PC-9 (cell line): ENCODE results near the gene PARP16. TPM values are rescaled to one million over a fixed set of nuclear protein-coding genes. Genes with fewer than 3 reads are reported as not detected.
"Not testable (repeated sequence)": the region's sequence is repeated elsewhere in the genome, so short reads cannot be mapped to it uniquely, and the experiment has no call there.

Experiments used
- BruUV-seq: library from RNA; stranded (reverse); fragments of 400-500 nt; replicated peaks from 2 replicates; lab custom pipeline; 2021; lab: Mats Ljungman, UMichigan
- CTCF ChIA-PET: fragments of 300-600 bp; sonication (Branson Sonifier 250); formaldehyde crosslinking; loops from one replicate; lab custom pipeline; 2022; ENCODE audit warnings: antibody characterized with exemption; lab: Charles Lee
- POLR2A ChIA-PET: fragments of 300-600 bp; sonication (Branson Sonifier 250); formaldehyde crosslinking; loops from one replicate; lab custom pipeline; 2022; ENCODE audit warnings: antibody characterized with exemption; ENCODE audit not compliant: unreplicated experiment; lab: Charles Lee
- DNase-seq, 2 experiments: peaks; one replicate each; pipeline versions ENCODE4 v3.0.0 to v3.0.0-alpha.2; 2015 to 2022; ENCODE audit warnings: mixed read lengths in 1 of 2
- H2AFZ ChIP-seq: fragments of 200-600 bp; sonication (generic); 2 replicates; pipeline ENCODE4 v1.8.1; 2017; ENCODE audit warnings: antibody characterized with exemption
- H3F3A ChIP-seq: fragments of 200-600 bp; sonication (generic); 2 replicates; pipeline ENCODE4 v1.8.1; 2017; ENCODE audit warnings: antibody characterized with exemption, mild to moderate bottlenecking, low read depth; ENCODE audit not compliant: insufficient read depth
- H3K27ac ChIP-seq: fragments of 200-600 bp; sonication (generic); 2 replicates; pipeline ENCODE4 v1.6.1; 2016; ENCODE audit warnings: mixed run types
- H3K27me3 ChIP-seq: fragments of 200-600 bp; sonication (generic); 2 replicates; pipeline ENCODE4 v1.6.1; 2016; ENCODE audit warnings: low read depth, mixed run types; ENCODE audit not compliant: insufficient read depth
- H3K36me3 ChIP-seq: fragments of 200-600 bp; sonication (generic); 2 replicates; pipeline ENCODE4 v1.6.1; 2016; ENCODE audit warnings: low read depth, mixed run types
- H3K4me1 ChIP-seq: fragments of 200-600 bp; sonication (generic); replicated peaks from 2 replicates; pipeline ENCODE4 v1.6.1; 2016; ENCODE audit warnings: mixed run types; ENCODE audit not compliant: insufficient read depth
- H3K4me2 ChIP-seq: fragments of 200-600 bp; sonication (generic); 2 replicates; pipeline ENCODE4 v1.6.1; 2017; ENCODE audit warnings: mixed run types
- H3K4me3 ChIP-seq: fragments of 200-600 bp; sonication (generic); 2 replicates; pipeline ENCODE4 v1.6.1; 2016; ENCODE audit warnings: mixed run types
- H3K79me2 ChIP-seq: fragments of 200-600 bp; sonication (generic); 2 replicates; pipeline ENCODE4 v1.6.1; 2017; ENCODE audit warnings: low read depth, mixed run types
- H3K9me2 ChIP-seq: fragments of 200-600 bp; sonication (generic); 2 replicates; pipeline ENCODE4 v1.8.1; 2017; ENCODE audit warnings: mild to moderate bottlenecking; ENCODE audit not compliant: insufficient read depth
- H3K9me3 ChIP-seq: fragments of 200-600 bp; sonication (generic); 2 replicates; pipeline ENCODE4 v1.8.1; 2016; ENCODE audit warnings: low read depth; ENCODE audit not compliant: insufficient read depth
- H4K20me1 ChIP-seq: fragments of 200-600 bp; sonication (generic); 2 replicates; pipeline ENCODE4 v1.8.1; 2017; ENCODE audit not compliant: insufficient read depth
- EZH2 ChIP-seq: fragments of 200-600 bp; sonication (generic); IDR thresholded peaks from 2 replicates; pipeline ENCODE4 v1.8.0; 2017; ENCODE audit warnings: antibody characterized with exemption, low read depth
- intact Hi-C: fragments of 100-400 bp; cut with micrococcal nuclease; formaldehyde crosslinking; loops from one replicate; pipeline ENCODE4 v1.10.0; 2022; ENCODE audit not compliant: unreplicated experiment
- total RNA-seq: library from RNA; stranded (reverse); gene quantifications from 2 replicates; pipeline ENCODE4 v1.2.3, GENCODE V29; 2021
- TF ChIP-seq, protein P1 (sequence below): fragments of 200-600 bp; sonication (generic); conservative IDR thresholded peaks from 2 replicates; pipeline ENCODE4 v1.6.1; 2017; ENCODE audit warnings: mixed run types, antibody characterized with exemption, mild to moderate bottlenecking, moderate library complexity

Gene PARP16
- total RNA-seq, 1 experiment from 2014 or later = 12.3 TPM

DNA sequence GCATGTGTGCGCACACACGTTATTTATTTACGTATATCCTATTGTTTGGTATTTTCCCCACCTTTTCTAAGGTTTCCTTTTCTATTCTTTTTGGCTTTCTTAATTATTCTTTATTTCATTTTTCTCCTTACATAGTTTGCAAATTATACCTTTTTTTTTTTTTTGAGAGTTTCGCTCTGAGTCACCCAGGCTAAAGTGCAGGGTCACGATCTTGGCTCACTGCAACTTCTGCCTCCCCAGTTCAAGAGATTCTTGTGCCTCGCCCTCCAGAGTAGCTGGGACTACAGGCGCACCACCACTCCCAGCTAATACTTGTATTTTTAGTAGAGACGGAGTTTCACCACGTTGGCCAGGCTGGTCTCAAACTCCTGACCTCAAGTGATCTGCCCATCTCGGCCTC, 55.4 kb downstream of the PARP16 start:
- ChIA-PET POLR2A (interaction anchor here (0.6 kb wide), 1 partner anchor 406 kb away, joined by 7 read pairs; the partner anchor contains the start of gene PIF1), CTCF (interaction anchor here (0.6 kb wide), 1 partner anchor 189 kb away, joined by 11 read pairs; no protein-coding TSS in a partner anchor)
- H3K27ac ChIP-seq = no peak overlapping the region
- no peaks in the 10 kb centered on the region for H3K9me2 ChIP-seq
- no peaks in the 10 kb centered on the region for H3K9me3 ChIP-seq
- H3K36me3 ChIP-seq = no peaks in the 10 kb centered on the region
- H3K79me2 ChIP-seq = no peaks in the 10 kb centered on the region
- no peaks in the 10 kb centered on the region for H3F3A ChIP-seq
- DNase-seq = no peak
- TF ChIP-seq, protein P1, sequence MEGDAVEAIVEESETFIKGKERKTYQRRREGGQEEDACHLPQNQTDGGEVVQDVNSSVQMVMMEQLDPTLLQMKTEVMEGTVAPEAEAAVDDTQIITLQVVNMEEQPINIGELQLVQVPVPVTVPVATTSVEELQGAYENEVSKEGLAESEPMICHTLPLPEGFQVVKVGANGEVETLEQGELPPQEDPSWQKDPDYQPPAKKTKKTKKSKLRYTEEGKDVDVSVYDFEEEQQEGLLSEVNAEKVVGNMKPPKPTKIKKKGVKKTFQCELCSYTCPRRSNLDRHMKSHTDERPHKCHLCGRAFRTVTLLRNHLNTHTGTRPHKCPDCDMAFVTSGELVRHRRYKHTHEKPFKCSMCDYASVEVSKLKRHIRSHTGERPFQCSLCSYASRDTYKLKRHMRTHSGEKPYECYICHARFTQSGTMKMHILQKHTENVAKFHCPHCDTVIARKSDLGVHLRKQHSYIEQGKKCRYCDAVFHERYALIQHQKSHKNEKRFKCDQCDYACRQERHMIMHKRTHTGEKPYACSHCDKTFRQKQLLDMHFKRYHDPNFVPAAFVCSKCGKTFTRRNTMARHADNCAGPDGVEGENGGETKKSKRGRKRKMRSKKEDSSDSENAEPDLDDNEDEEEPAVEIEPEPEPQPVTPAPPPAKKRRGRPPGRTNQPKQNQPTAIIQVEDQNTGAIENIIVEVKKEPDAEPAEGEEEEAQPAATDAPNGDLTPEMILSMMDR = no peak
- TF ChIP-seq EZH2 = no peak
- BruUV-seq = no TSS peak
- H3K27me3 ChIP-seq = no peaks in the 10 kb centered on the region
- intact Hi-C loops = no loop called here
- no peak overlapping the region for H3K4me2 ChIP-seq
- H2AFZ ChIP-seq = no peak overlapping the region
- no peak overlapping the region for H3K4me3 ChIP-seq
- no peaks in the 10 kb centered on the region for H3K4me1 ChIP-seq
- no peaks in the 10 kb centered on the region for H4K20me1 ChIP-seq

DNA sequence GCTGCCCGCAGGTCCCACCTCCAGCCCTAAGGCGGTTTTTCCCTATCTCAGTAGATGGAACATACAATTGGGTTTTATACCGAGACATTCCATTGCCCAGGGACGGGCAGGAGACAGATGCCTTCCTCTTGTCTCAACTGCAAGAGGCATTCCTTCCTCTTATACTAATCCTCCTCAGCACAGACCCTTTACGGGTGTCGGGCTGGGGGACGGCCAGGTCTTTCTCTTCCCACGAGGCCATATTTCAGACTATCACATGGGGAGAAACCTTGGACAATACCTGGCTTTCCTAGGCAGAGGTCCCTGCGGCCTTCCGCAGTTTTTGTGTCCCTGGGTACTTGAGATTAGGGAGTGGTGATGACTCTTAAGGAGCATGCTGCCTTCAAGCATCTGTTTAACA, 59.8 kb downstream of the PARP16 start:
- H3K79me2 ChIP-seq, H3K27ac ChIP-seq, H2AFZ ChIP-seq, H4K20me1 ChIP-seq, BruUV-seq, H3K36me3 ChIP-seq, H3K4me3 ChIP-seq, H3K9me3 ChIP-seq, H3K4me1 ChIP-seq, H3K27me3 ChIP-seq, H3K9me2 ChIP-seq, CTCF ChIA-PET, H3K4me2 ChIP-seq, DNase-seq, POLR2A ChIA-PET, H3F3A ChIP-seq, intact Hi-C loops: not testable (repeated sequence)

DNA sequence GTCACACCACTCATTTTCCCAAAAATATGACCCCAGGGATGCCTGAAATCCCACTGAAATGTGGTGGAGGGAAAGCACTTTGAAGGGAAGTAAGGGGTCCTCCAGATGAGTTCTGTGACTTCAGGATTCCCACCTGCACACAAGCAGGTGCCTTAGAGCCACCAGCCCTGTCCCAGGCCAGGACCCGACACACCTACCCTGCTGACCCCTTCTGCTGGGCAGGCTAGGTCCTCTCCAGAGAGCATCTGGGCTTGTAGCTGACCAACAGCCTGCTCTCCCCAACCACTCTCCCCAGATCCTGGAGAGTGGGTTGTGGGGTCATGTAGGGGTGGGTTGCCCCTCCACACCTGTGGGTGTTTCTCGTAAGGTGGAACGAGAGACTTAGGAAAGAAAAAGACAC, 60.5 kb downstream of the PARP16 start:
- BruUV-seq = no TSS peak
- no peaks in the 10 kb centered on the region for H3K9me2 ChIP-seq
- H3F3A ChIP-seq = no peaks in the 10 kb centered on the region
- H3K4me2 ChIP-seq = no peak overlapping the region
- ChIA-PET CTCF (no interaction called here), POLR2A (no interaction called here)
- no peaks in the 10 kb centered on the region for H3K79me2 ChIP-seq
- TF ChIP-seq, protein P1 = no peak
- no peak for TF ChIP-seq EZH2
- H3K4me1 ChIP-seq = no peaks in the 10 kb centered on the region
- intact Hi-C loops = no loop called here
- H3K36me3 ChIP-seq = no peaks in the 10 kb centered on the region
- H3K9me3 ChIP-seq = no peaks in the 10 kb centered on the region
- H3K27me3 ChIP-seq = no peaks in the 10 kb centered on the region
- H4K20me1 ChIP-seq = no peaks in the 10 kb centered on the region
- no peak overlapping the region for H2AFZ ChIP-seq
- no peak for DNase-seq
- no peak overlapping the region for H3K27ac ChIP-seq
- H3K4me3 ChIP-seq = no peak overlapping the region

DNA sequence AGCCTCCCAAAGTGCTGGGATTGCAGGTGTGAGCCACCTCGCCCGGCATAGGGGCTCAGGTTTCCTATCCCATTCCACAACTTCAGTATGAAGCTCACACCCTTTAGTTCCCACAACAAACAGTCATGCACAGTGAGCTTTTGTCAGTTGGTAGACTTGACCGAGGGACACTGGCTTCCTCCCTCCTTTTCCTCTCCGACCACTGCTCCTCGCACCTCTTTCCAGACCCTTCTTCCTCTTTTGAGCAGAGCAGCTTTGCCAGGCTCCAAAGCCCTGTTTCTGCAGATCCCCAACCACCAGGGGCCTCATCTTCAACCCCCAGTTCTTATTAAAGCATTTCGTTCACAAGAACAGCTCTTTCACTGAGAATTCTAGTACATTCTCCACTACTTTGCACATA, 62.7 kb downstream of the PARP16 start:
- no peaks in the 10 kb centered on the region for H3F3A ChIP-seq
- no peak overlapping the region for H3K27ac ChIP-seq
- H3K36me3 ChIP-seq = no peaks in the 10 kb centered on the region
- H3K79me2 ChIP-seq = no peaks in the 10 kb centered on the region
- no peaks in the 10 kb centered on the region for H3K9me2 ChIP-seq
- H3K4me3 ChIP-seq = no peak overlapping the region
- ChIA-PET CTCF (no interaction called here), POLR2A (no interaction called here)
- no peaks in the 10 kb centered on the region for H4K20me1 ChIP-seq
- TF ChIP-seq EZH2 = no peak
- TF ChIP-seq, protein P1 = no peak
- H3K9me3 ChIP-seq = no peaks in the 10 kb centered on the region
- H3K27me3 ChIP-seq = no peaks in the 10 kb centered on the region
- DNase-seq = no peak
- intact Hi-C loops = no loop called here
- no peak overlapping the region for H2AFZ ChIP-seq
- BruUV-seq = no TSS peak
- no peak overlapping the region for H3K4me2 ChIP-seq
- H3K4me1 ChIP-seq = no peaks in the 10 kb centered on the region
